Stomach smooth muscle (tissue), 2 donors: ENCODE data around the gene RAB11FIP5.

ENCODE experiments used
- H3K27ac ChIP-seq: one replicate; pipeline ENCODE4 v1.7.0; 2013; ENCODE audit warnings: mild to moderate bottlenecking, low read length, inconsistent platforms
- H3K27me3 ChIP-seq, 2 donors: one replicate each; pipeline ENCODE4 v1.7.0; 2013; ENCODE audit warnings: low read length in 2 of 2; ENCODE audit not compliant: insufficient read depth in 2 of 2, control insufficient read depth in 1 of 2
- H3K36me3 ChIP-seq, 2 donors: one replicate each; pipeline ENCODE4 v1.7.0; 2013; ENCODE audit warnings: low read length in 2 of 2; ENCODE audit not compliant: control insufficient read depth in 2 of 2, insufficient read depth in 2 of 2
- H3K4me1 ChIP-seq: one replicate; pipeline ENCODE4 v1.7.0; 2013; ENCODE audit warnings: low read length; ENCODE audit not compliant: control insufficient read depth, insufficient read depth
- H3K4me3 ChIP-seq, 2 donors: one replicate each; pipeline ENCODE4 v1.7.0; 2013; ENCODE audit warnings: low read length in 2 of 2
- H3K9ac ChIP-seq, 2 donors: one replicate each; pipeline ENCODE4 v1.7.0; 2013; ENCODE audit warnings: low read length in 2 of 2, mild to moderate bottlenecking in 1 of 2
- H3K9me3 ChIP-seq, 2 donors: one replicate each; pipeline ENCODE4 v1.7.0; 2013; ENCODE audit warnings: low read length in 2 of 2; ENCODE audit not compliant: control insufficient read depth in 2 of 2
- donor health status: healthy.
- donor health status: Pancreatic carcinoma.

The RAB11FIP5 gene

DNA sequence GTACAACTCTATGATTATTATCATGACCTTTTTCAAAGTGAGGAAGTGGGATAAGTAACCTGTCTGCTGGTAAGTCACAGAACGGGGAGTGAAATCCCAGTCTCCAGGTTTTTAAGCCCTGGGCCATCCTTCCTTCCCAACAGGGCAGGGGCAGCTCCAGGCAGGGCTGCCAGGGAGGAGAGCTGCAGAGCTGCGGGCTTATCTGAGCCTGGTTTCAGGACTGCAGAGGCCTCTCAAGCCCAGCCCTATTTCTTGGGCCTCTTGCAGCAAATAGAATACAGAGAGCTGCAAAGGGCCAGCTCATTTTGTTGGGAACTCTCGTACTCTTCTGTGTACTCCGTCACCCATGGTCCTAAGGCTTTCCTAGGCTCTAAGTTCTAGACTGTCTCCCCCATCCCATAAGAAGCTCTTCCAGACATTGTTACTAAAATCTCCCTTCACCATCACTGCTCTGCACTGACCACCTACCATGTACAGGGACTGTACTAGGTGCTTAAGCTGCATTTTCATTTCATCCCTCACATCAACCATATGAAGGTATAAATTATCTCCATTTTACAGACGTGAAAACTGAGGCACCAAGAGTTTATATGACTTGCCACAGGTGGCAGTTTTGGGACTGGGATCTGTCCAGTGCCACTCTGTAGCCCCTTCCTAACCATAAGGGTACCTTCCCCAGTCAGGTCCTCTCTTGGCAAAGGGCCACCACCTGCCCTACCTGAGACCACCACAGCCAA is 3.1 kb downstream of the RAB11FIP5 start:
- H3K4me1 ChIP-seq, result peaks cover 45% of the 10 kb centered on the region

DNA sequence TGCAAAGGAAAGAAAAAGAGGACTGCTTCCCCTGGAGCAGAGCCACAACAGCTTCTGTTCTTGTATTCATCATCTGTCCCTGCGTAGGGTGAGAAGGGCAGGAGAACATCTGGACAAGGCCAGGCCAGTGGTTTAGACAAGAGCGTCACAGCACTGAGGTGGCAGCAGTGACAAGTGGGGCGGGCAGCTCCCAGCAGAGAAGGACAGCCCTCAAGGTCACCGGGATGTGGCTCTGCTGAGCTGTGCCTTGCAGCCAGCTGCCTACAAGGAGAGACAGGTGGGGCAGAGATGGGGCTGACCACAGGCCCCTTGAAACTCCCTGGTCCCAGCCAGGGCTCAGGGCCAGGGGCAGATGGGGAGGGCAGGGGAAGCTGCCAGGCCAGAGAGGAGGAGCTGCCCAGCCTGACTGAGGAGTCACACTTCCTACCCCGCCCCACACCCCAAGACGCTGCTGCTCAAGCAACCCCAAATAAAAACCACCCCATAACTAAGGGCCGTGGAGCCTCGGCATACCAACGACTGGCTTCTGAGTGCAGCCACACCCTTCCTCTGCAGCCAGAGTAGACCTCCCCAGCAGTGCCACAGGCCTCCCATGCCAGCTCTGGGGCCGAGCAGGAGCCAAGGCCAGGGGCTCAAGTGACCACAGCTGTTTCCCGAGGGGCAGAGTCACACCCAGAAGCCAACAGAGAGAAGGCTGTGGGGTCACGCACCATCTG is 5.4 kb downstream of the RAB11FIP5 start:
- Histone ChIP-seq H3K9me3 (no peaks in the 10 kb centered on the region), H3K27ac (no peak overlapping the region), H3K4me3 (no peak overlapping the region), H3K9ac (no peak overlapping the region), H3K4me1 (peaks cover 42% of the 10 kb centered on the region), H3K36me3 (no peaks in the 10 kb centered on the region), H3K27me3 (no peaks in the 10 kb centered on the region)

More for the DNA sequence above, 3.1 kb downstream of the RAB11FIP5 start:
- H3K9me3 ChIP-seq, result no peaks in the 10 kb centered on the region
- no peaks in the 10 kb centered on the region for H3K27me3 ChIP-seq
- H3K4me3 ChIP-seq, result no peak overlapping the region
- no peak overlapping the region for H3K27ac ChIP-seq
- H3K36me3 ChIP-seq, result no peaks in the 10 kb centered on the region
- no peak overlapping the region for H3K9ac ChIP-seq

GRCh38 chr2:73106791-73107190 is 6.0 kb downstream of the RAB11FIP5 start:
- no peaks in the 10 kb centered on the region for H3K9me3 ChIP-seq
- peaks cover 36% of the 10 kb centered on the region for H3K4me1 ChIP-seq
- no peak overlapping the region for H3K27ac ChIP-seq
- H3K9ac ChIP-seq, result no peak overlapping the region
- no peaks in the 10 kb centered on the region for H3K27me3 ChIP-seq
- H3K36me3 ChIP-seq, result no peaks in the 10 kb centered on the region
- no peak overlapping the region for H3K4me3 ChIP-seq

- H3K36me3 ChIP-seq, result no peaks in the 10 kb centered on the region
- no peaks in the 10 kb centered on the region for H3K27me3 ChIP-seq
- peaks cover 26% of the 10 kb centered on the region for H3K4me1 ChIP-seq
- H3K9me3 ChIP-seq, result no peaks in the 10 kb centered on the region
- H3K4me3 ChIP-seq, result no peak overlapping the region
- H3K9ac ChIP-seq, result no peak overlapping the region
- no peak overlapping the region for H3K27ac ChIP-seq
These were observed 7.2 kb downstream of the RAB11FIP5 start for GRCh38 chr2:73105511-73105971.

GRCh38 chr2:73104933-73105332 is 7.8 kb downstream of the RAB11FIP5 start:
- Histone ChIP-seq H3K27ac (no peak overlapping the region), H3K9me3 (no peaks in the 10 kb centered on the region), H3K4me3 (no peak overlapping the region), H3K4me1 (peaks cover 20% of the 10 kb centered on the region), H3K27me3 (no peaks in the 10 kb centered on the region), H3K36me3 (no peaks in the 10 kb centered on the region), H3K9ac (no peak overlapping the region)

DNA sequence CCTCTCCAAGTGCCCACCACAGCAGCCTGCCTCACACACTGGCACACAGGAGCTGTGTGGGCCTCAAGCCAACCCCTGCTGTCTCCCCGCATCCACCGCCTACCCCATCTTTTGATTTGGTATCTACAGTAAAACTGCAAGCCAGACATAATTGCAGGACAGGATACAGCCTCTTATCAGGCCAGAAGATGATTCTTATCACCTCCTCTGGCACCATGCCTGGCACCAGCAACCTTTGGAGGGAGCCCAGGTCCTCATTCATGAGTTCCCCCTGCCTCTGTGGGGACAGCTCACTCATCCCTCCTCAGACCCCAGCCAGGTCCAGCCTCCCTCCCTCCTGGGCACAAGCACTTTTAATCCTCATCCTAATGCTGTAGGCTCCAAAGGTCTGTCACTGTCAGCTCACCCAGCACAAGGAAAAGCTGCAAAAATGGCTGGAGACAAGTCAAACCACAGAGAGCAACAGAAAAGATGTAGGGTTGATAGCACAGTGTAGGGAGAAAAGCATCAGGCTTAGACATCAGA is 9.7 kb downstream of the RAB11FIP5 start:
- Histone ChIP-seq H3K9ac (no peak overlapping the region), H3K27ac (no peak overlapping the region), H3K36me3 (no peaks in the 10 kb centered on the region), H3K9me3 (no peaks in the 10 kb centered on the region), H3K4me3 (no peak overlapping the region), H3K27me3 (no peaks in the 10 kb centered on the region), H3K4me1 (peaks cover 20% of the 10 kb centered on the region)

- Histone ChIP-seq H3K36me3 (no peaks in the 10 kb centered on the region), H3K9ac (no peak overlapping the region), H3K27ac (no peak overlapping the region), H3K4me1 (peaks cover 10% of the 10 kb centered on the region), H3K4me3 (no peak overlapping the region), H3K27me3 (no peaks in the 10 kb centered on the region), H3K9me3 (no peaks in the 10 kb centered on the region)
These were observed 11.0 kb downstream of the RAB11FIP5 start for GRCh38 chr2:73101626-73102256.

GRCh38 chr2:73100956-73101355 is 11.8 kb downstream of the RAB11FIP5 start:
- no peak overlapping the region for H3K9ac ChIP-seq
- peaks cover 5% of the 10 kb centered on the region for H3K4me1 ChIP-seq
- H3K27me3 ChIP-seq, result no peaks in the 10 kb centered on the region
- H3K4me3 ChIP-seq, result no peak overlapping the region
- H3K27ac ChIP-seq, result no peak overlapping the region
- no peaks in the 10 kb centered on the region for H3K36me3 ChIP-seq
- no peaks in the 10 kb centered on the region for H3K9me3 ChIP-seq

GRCh38 chr2:73099486-73099885 is 13.3 kb downstream of the RAB11FIP5 start:
- no peaks in the 10 kb centered on the region for H3K36me3 ChIP-seq
- H3K9me3 ChIP-seq, result no peaks in the 10 kb centered on the region
- no peak overlapping the region for H3K4me3 ChIP-seq
- no peak overlapping the region for H3K27ac ChIP-seq
- H3K9ac ChIP-seq, result no peak overlapping the region
- H3K27me3 ChIP-seq, result no peaks in the 10 kb centered on the region
- peaks cover 4% of the 10 kb centered on the region for H3K4me1 ChIP-seq

- H3K4me1 ChIP-seq, result peaks cover 6% of the 10 kb centered on the region
- H3K9ac ChIP-seq, result no peak overlapping the region
These were observed 16.8 kb downstream of the RAB11FIP5 start for GRCh38 chr2:73095910-73096309.

More at GRCh38 chr2:73095910-73096309, 16.8 kb downstream of the RAB11FIP5 start:
- Histone ChIP-seq H3K36me3 (no peaks in the 10 kb centered on the region), H3K9me3 (no peaks in the 10 kb centered on the region), H3K27me3 (no peaks in the 10 kb centered on the region), H3K27ac (no peak overlapping the region), H3K4me3 (no peak overlapping the region)
